GM19025 (cell line): Measurements from ENCODE around the gene PRSS48.
"Not testable (repeated sequence)": the region's sequence is repeated elsewhere in the genome, so short reads cannot be mapped to it uniquely, and the experiment has no call there.

Experiments
- ATAC-seq: cut with Tn5 transposase; IDR thresholded peaks from one replicate; pipeline ENCODE4 v1.9.1; 2021; ENCODE audit warnings: mild to moderate bottlenecking, low read depth, moderate library complexity; ENCODE audit not compliant: unreplicated experiment

The PRSS48 gene

GRCh38 chr4:151259752-151260151 lies 17.2 kb upstream of the PRSS48 start:
- ATAC-seq = no peak

- ATAC-seq = no peak
These were observed 16.4 kb upstream of the PRSS48 start for GRCh38 chr4:151260526-151260925.

DNA sequence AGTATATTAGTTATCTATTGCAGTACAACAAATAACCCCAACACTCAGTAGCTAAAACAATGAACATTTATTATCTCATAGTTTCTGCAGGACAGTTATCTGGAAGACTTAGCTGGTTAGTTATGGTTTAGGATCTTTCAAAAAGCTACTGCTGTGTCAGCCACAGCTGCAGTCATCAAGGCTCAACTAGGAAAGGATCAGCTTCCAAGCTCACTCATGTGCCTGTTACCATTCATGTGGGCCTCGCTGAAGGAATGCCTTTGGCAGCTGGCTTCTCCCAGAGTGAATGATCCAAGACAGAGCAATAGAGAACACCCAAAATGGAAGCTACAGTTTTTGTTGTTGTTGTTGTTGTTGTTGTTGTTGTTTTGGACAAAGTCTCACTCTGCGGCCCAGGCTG lies 13.5 kb upstream of the PRSS48 start:
- ATAC-seq = no peak

GRCh38 chr4:151266497-151266896 lies 10.5 kb upstream of the PRSS48 start:
- ATAC-seq = no peak

- no peak for ATAC-seq
These were observed 9.9 kb upstream of the PRSS48 start for GRCh38 chr4:151267104-151267503.

GRCh38 chr4:151267822-151268535 lies 9.0 kb upstream of the PRSS48 start:
- no peak for ATAC-seq

DNA sequence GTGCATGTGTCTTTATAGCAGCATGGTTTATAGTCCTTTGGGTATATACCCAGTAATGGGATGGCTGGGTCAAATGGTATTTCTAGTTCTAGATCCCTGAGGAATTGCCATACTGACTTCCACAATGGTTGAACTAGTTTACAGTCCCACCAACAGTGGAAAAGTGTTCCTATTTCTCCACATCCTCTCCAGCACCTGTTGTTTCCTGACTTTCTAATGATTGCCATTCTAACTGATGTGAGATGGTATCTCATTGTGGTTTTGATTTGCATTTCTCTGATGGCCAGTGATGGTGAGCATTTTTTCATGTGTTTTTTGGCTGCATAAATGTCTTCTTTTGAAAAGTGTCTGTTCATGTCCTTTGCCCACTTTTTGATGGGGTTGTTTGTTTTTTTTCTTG lies 8.1 kb upstream of the PRSS48 start:
- not testable (repeated sequence) for ATAC-seq

DNA sequence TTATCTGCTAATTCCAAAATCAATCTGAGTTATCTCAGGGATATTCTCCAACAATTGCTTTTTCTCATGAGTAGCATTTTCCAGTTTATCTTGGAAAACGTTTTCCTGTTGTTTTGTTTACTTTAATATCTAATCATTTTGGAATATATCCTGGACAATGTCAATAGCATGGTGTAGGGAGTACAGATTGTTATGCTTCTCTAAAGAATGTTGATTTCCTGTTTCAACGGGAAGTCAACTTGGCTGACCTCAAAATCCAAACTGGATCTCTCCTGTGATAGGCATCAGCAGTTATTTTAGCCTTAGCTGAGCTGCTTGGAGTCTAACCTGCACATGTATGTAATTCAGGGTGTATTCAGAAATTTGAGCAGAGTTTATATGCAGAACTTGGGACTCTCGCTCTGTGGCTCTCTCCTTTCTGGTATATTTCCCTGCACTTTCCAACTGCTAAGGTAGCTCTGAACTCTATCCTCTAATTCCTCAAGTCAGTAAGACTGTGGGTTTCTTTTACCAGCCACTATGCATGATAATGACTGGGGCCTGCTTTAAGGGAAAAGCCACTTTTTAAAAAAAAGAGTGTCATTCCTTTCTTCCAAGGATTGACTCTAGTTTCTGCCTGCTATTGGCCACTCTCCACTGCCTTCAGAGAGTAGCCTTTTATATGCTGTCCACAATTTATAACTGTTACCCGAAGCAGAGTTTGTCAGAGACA lies 7.7 kb downstream of the PRSS48 start:
- ATAC-seq = no peak

DNA sequence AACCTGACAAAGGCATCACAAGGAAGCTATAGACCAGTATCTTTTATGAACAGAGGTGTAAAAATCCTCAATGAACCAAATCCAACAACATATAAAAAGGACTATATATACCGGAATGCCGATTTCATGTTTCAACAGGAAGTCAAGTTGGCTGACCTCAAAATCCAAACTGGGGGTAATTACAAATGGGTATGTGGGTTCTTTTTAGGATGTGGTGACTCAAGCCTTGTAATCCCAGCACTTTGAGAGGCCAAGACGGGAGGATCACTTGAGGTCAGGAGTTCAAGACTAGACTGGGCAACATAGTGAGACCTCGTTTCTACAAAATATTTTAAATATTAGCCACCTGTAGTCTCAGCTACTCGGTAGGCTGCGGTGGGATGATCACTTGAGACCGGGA lies 10.4 kb downstream of the PRSS48 start:
- ATAC-seq = no peak

DNA sequence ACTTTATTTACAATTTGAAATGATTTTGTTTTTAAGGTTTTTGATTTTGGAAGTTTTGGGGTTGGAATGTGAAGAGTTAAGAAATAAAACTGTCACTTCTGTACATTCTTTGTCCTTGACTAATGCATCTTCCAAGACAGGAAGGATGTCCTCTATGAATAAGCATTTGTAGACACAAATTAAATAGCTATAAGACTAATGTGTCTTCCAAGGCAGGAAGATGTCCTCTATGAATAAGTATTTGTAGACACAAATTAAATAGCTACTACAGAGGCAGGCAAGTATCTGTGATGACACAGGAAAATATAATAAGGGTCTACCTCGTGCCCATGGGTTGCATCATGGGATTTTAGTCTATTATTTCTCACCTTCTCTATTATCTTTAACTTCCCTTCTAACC lies 14.5 kb downstream of the PRSS48 start:
- ATAC-seq = no peak

DNA sequence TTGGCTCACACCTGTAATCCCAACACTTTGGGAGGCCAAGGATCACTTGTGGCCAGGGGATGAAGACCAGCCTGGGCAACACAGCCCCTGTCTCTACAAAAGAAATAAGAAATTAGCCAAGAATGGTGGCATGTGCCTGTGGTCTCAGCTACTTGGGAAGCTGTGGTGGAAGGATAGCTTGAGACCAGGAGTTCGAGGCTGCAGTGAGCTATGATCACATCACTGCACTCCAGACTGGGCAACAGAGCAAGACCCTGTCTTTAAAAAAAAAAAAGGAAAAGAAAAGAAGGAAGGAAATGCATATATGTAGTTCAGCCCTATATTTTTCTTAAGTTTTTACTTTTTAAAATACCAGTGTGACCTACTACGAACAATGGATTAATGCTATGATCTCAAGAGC lies 15.1 kb downstream of the PRSS48 start:
- ATAC-seq = no peak

DNA sequence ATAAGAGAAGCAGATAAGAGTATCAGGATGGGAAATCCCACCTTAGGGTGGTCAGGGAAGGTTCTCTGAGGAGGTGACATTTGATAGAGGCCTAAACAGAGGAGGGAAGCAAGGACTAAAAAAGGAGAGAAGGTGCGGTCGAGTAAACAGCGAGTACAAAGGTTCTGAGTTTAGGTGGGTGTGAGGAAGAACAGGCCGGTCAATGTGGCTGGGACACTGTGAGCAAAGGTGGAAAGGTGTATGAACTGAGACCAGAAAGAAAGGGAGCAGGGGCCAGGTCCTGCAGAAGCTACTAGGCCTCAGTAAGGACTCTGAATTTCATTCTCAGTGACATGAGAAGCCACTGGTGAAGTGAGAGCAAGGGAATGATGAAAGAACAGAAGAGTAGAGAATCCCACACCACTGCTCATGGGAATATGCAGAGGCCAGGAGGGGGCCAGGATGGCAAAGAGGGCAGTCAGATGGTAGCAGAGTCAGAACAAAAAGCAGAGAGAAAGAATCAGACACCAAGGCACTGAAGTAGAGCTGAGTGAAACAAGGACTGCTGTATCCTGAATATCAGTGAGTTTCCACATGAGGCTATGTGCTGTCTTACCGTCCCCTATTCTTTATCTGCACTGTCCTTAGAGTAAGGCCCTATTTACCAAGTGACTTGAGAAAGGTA lies 18.0 kb downstream of the PRSS48 start:
- no peak for ATAC-seq

DNA sequence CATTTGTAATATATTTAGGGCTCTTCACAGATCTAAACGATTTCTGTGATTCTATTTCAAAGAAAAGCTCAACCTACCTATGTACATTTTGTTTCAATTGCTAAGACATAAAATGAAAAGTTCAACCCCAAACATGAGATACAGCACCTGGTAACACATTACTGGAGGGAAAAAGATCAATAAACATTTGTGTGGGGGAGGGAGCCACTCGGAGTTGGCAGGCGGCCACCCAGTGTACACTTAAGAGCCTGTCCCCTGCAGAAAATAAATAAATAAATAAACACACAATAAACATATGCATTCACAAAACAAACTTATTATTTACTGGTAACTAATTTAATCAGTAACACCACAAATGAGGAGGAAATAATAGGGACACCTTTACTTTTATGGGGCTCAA lies 19.3 kb downstream of the PRSS48 start:
- no peak for ATAC-seq

GRCh38 chr4:151297170-151297569 lies 20.2 kb downstream of the PRSS48 start:
- ATAC-seq = no peak

GRCh38 chr4:151302432-151302831 lies 25.5 kb downstream of the PRSS48 start:
- ATAC-seq = no peak

GRCh38 chr4:151304226-151304625 lies 27.3 kb downstream of the PRSS48 start:
- no peak for ATAC-seq

DNA sequence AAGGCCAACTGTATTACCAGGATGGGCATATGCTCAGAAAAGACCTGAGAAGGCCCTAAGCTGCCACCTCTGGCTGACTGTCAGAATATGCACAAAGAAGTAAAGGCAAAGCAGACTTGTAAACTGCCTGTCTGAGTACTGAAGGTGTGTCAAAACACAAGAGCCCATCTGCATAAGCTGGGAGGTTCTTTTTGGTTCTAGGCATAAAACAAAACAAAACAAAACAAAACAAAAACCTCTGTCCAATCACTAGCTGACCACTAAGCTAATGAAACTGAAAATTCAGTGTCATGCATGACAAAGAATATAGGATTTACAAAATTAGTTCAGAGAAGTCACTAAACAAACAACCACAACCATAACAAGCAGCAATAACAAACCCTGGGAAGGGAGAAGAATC lies 27.8 kb downstream of the PRSS48 start:
- peak; percentile 80 for ATAC-seq

- ATAC-seq = no peak
These were observed 33.3 kb downstream of the PRSS48 start for GRCh38 chr4:151310124-151310728.

- ATAC-seq = no peak
These were observed 36.5 kb downstream of the PRSS48 start for GRCh38 chr4:151313306-151314009.

- no peak for ATAC-seq
These were observed 37.0 kb downstream of the PRSS48 start for GRCh38 chr4:151314010-151314355.

DNA sequence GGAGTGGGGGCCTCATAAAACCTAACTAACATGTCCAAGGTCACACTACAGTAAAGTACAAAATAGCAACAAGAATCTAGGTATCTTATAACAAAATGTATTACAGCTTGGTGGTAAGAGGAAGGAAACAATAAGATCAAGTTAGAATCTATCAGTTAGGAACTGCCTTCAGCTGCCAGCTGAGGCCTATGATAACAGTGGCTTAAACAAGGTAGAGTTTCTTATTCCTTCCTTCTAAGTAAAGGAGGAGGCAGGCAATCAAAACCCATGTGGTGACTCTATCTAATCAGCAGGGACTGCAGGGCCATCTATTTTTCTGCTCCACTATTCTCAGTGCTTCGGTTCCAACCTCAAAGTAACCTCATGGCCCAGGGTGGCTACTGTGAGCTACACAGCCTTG lies 37.5 kb downstream of the PRSS48 start:
- ATAC-seq = no peak
